GM18861 (cell line): ENCODE measurements around the gene BRI3BP.
A peak's percentile ranks its signal among the peaks of the same experiment; 100 is the strongest.
"Not testable (repeated sequence)": the region's sequence is repeated elsewhere in the genome, so short reads cannot be mapped to it uniquely, and the experiment has no call there.

ENCODE experiments used
- ATAC-seq: cut with Tn5 transposase; IDR thresholded peaks from one replicate; pipeline ENCODE4 v1.9.1; 2021; ENCODE audit not compliant: unreplicated experiment

The BRI3BP gene

GRCh38 chr12:125021096-125021495 lies 27.7 kb downstream of the BRI3BP start:
- ATAC-seq = no peak

- no peak for ATAC-seq
Observed at GRCh38 chr12:125021771-125022170, 28.3 kb downstream of the BRI3BP start.

GRCh38 chr12:125023065-125023464 lies 29.6 kb downstream of the BRI3BP start:
- no peak for ATAC-seq

GRCh38 chr12:125024949-125025563 lies 31.6 kb downstream of the BRI3BP start:
- ATAC-seq = no peak

- ATAC-seq = no peak
Observed at GRCh38 chr12:125025606-125026235, 32.3 kb downstream of the BRI3BP start.

GRCh38 chr12:125028106-125028505 lies 34.7 kb downstream of the BRI3BP start:
- ATAC-seq = no peak

- peak; percentile 57 for ATAC-seq
Observed at GRCh38 chr12:125029761-125030358, 36.4 kb downstream of the BRI3BP start.

GRCh38 chr12:125031471-125031870 lies 38.0 kb downstream of the BRI3BP start:
- ATAC-seq = not testable (repeated sequence)

- no peak for ATAC-seq
Observed at GRCh38 chr12:125032466-125033152, 39.2 kb downstream of the BRI3BP start.

- no peak for ATAC-seq
Observed at GRCh38 chr12:125033288-125033687, 39.8 kb downstream of the BRI3BP start.

GRCh38 chr12:125038976-125039625 lies 45.7 kb downstream of the BRI3BP start:
- ATAC-seq = no peak

GRCh38 chr12:125049093-125049458 lies 55.6 kb downstream of the BRI3BP start:
- ATAC-seq = no peak

GRCh38 chr12:125050446-125050845 lies 57.0 kb downstream of the BRI3BP start:
- ATAC-seq = no peak

- ATAC-seq = no peak
Observed at GRCh38 chr12:125050868-125051267, 57.4 kb downstream of the BRI3BP start.

- ATAC-seq = no peak
Observed at GRCh38 chr12:125053821-125054220, 60.4 kb downstream of the BRI3BP start.

- no peak for ATAC-seq
Observed at GRCh38 chr12:125055591-125055990, 62.1 kb downstream of the BRI3BP start.

- no peak for ATAC-seq
Observed at GRCh38 chr12:125056306-125056705, 62.9 kb downstream of the BRI3BP start.

- ATAC-seq = no peak
Observed at GRCh38 chr12:125057708-125058107, 64.3 kb downstream of the BRI3BP start.

- ATAC-seq = no peak
Observed at GRCh38 chr12:125061229-125061628, 67.8 kb downstream of the BRI3BP start.

GRCh38 chr12:125063522-125063921 lies 70.1 kb downstream of the BRI3BP start:
- not testable (repeated sequence) for ATAC-seq

GRCh38 chr12:125064492-125064891 lies 71.0 kb downstream of the BRI3BP start:
- ATAC-seq = no peak
